ENCODE results near the gene CYP17A1. TPM values are rescaled to one million over a fixed set of nuclear protein-coding genes. Genes with fewer than 3 reads are reported as not detected.
A peak's percentile ranks its signal among the peaks of the same experiment; 100 is the strongest.
"Not testable (repeated sequence)": the region's sequence is repeated elsewhere in the genome, so short reads cannot be mapped to it uniquely, and the experiment has no call there.

The CYP17A1 gene
- polyA plus RNA-seq, 6 donors from 2014 or later: not detected

DNA sequence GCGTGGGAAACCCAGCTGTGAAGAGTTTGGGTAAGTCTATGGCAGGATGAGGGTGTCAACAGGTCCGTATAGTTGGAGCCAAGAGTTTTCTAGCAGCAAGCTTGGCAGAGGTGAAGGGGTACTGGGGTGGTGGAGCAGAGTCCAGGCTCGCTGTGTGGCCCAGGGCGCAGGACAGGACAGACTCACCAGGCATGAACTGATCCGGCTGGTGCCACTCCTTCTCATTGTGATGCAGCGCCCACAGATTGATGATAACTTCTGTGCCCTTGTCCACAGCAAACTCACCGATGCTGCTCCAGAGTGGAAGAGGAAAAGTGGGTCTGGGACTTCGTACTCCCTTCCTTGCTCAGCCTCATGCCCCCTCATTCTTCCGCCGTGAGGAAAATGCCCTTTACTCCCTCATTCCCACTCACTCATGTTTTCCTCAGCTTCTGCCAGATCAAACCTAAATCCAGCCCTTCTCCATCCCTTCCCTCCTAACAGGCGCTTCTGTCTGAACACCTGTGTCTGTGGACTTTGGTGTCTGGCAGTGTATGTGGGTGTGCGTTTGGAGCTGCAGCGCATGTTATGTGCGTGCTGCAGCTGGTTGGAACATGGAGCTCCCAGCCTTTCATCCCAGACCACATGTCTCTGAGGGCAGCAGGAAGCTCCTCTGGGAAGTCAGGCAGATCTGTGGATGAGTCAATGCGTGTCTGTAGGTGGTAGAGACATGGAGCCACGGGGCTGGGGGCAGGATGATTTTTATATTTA lies 5.7 kb downstream of the CYP17A1 start:
- H3K4me1 Mint-ChIP-seq: no peaks in the 10 kb centered on the region
- DNase-seq: no peak
- H3K9me3 Mint-ChIP-seq: no peaks in the 10 kb centered on the region
- H3K27ac Mint-ChIP-seq: peak overlapping the region in 2 of 6 donors; percentile 15 to 69
- ATAC-seq (ENCODE audit: low read depth in 2 of 2): no peak
- no peaks in the 10 kb centered on the region for H3K36me3 Mint-ChIP-seq
- H3K27me3 Mint-ChIP-seq: peaks cover 0 to 8% (median 0%) of the 10 kb centered on the region in 3 donors
- H3K4me3 Mint-ChIP-seq: peak overlapping the region in 1 of 8 donors; percentile 63

DNA sequence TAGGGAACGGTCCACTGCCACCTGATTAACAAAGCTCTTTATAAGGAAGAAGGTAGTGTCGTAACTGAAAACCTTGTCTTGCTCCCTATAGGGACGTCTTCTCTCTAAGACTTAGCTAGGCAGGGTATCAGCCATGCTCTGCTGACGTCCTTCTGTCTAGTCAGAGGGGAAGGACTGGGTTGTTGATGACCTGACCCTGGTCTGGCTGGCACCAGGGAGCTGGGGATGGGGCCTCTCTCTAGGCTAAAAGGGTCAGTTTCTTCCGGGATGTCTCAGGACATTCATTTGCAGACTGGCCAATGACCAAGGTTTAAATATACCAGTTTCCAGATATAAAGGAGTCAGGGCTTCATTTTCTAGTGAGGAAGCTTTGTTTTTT lies 9.6 kb downstream of the CYP17A1 start:
- H3K27me3 Mint-ChIP-seq: peaks cover 0 to 8% (median 0%) of the 10 kb centered on the region in 3 donors
- ATAC-seq (ENCODE audit: low read depth in 2 of 2) (no peak), DNase-seq (no peak)
- no peaks in the 10 kb centered on the region for H3K36me3 Mint-ChIP-seq
- no peak overlapping the region for H3K4me3 Mint-ChIP-seq
- H3K27ac Mint-ChIP-seq: no peak overlapping the region
- H3K4me1 Mint-ChIP-seq: no peaks in the 10 kb centered on the region
- H3K9me3 Mint-ChIP-seq: no peaks in the 10 kb centered on the region

DNA sequence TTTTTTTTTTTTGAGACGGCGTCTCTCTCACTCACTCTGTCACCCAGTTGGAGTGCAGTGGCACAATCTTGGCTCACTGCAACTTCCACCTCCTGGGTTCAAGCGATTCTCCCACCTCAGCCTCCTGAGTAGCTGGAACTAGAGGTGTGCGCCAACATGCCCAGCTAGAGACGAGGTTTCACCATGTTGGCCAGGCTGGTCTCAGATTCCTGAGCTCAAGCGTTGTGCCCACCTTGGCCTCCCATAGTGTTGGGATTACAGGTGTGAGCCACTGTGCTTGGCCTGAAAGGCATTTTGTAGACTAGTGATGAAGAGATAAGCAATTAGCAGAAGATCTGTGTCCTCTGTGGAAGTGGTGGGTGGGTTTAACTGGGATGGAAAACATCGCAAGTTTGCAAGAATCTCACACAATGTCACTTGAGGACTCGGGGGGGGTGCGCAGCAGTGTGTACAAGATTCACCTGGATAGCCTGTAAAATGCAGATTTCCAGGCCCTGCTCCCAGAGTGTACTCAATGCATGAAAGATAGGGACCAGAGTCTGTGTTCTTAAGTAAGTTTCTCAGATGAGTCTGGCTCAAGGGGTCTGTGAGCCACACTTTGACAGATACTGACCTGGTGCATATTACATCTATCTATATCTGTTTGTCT lies 10.9 kb downstream of the CYP17A1 start:
- no peak for ATAC-seq (ENCODE audit: low read depth in 2 of 2)

DNA sequence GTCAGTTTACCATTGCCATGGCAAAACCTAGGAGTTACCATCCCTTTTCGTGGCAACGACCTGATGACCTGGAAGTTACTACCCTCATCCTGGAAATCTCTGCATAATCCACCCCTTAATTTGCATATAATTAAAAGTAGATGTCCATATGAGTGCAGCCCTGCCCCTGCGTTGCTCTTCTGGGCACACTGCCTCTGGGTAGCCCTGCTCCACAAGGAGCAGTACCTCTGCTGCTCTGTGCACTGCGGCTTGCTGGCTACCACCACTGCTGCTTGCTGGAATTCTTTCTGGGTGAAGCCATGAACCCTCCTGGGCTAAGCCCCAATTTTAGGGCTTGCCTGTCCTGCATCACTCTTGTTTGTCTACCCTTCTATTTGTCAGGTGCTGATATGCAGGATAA lies 12.5 kb downstream of the CYP17A1 start:
- H3K4me3 Mint-ChIP-seq: no peak overlapping the region

More for the DNA sequence above, 10.9 kb downstream of the CYP17A1 start:
- no peak overlapping the region for H3K27ac Mint-ChIP-seq
- no peak for DNase-seq
- no peak overlapping the region for H3K4me3 Mint-ChIP-seq
- H3K4me1 Mint-ChIP-seq: no peaks in the 10 kb centered on the region
- H3K27me3 Mint-ChIP-seq: peaks cover 0 to 4% (median 0%) of the 10 kb centered on the region in 3 donors
- H3K36me3 Mint-ChIP-seq: no peaks in the 10 kb centered on the region
- H3K9me3 Mint-ChIP-seq: no peaks in the 10 kb centered on the region

DNA sequence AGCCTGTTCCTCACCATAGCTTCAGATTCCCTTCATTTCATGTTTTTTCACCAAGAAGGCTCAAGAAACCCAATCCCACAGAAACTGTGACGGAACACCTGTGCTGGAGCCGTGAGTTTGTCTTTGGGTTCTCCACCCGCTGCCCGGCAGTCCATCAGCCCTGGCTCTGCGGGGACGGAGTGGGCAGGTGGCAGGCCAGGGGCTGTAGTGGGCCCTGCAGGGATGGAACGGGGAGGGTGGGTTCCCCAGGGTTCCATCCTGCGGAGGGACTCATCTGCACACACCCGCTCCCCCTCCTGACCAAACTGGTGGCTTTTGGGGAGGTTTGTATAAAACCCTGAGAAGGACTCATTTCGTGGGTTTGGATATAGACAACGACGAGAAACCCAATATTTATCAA lies 15.0 kb downstream of the CYP17A1 start:
- Mint-ChIP-seq H3K9me3 (peaks cover 0 to 1% (median 0%) of the 10 kb centered on the region in 7 donors), H3K27ac (no peak overlapping the region)

More for the DNA sequence above, 12.5 kb downstream of the CYP17A1 start:
- DNase-seq (no peak), ATAC-seq (ENCODE audit: low read depth in 2 of 2) (no peak)
- Mint-ChIP-seq H3K27me3 (peaks cover 0 to 4% (median 0%) of the 10 kb centered on the region in 3 donors), H3K36me3 (no peaks in the 10 kb centered on the region), H3K9me3 (peaks cover 0 to 1% (median 0%) of the 10 kb centered on the region in 7 donors), H3K4me1 (peaks cover under 1 to 3% (median under 1%) of the 10 kb centered on the region in 3 donors), H3K27ac (no peak overlapping the region)

DNA sequence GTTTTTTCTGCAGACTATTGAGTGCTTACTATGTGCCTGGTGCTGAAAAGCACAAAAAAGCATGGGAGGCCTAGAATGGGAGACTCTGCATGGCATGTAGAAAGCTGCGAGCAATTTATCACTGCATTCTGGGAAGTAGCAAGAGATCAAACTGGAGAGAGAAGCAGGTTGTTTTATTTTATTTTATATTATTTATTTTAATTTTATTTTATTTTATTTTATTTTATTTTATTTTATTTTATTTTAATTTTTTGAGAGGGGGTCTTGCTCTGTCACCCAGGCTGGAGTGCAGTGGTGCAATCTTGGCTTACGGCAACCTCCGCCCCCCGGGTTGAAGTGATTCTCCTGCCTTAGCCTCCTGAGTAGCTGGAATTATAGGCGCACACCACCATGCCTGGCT lies 17.2 kb downstream of the CYP17A1 start:
- H3K27me3 Mint-ChIP-seq; H3K36me3 Mint-ChIP-seq; H3K4me3 Mint-ChIP-seq; DNase-seq; H3K9me3 Mint-ChIP-seq; ATAC-seq (ENCODE audit: low read depth in 2 of 2): not testable (repeated sequence)
- peaks cover 11 to 16% (median 13%) of the 10 kb centered on the region in 3 donors for H3K4me1 Mint-ChIP-seq
- peak overlapping the region in 1 of 6 donors; percentile 30 for H3K27ac Mint-ChIP-seq

More for the DNA sequence above, 15.0 kb downstream of the CYP17A1 start:
- H3K36me3 Mint-ChIP-seq: no peaks in the 10 kb centered on the region
- DNase-seq: no peak
- H3K27me3 Mint-ChIP-seq: no peaks in the 10 kb centered on the region
- peaks cover 11 to 13% (median 11%) of the 10 kb centered on the region in 3 donors for H3K4me1 Mint-ChIP-seq
- H3K4me3 Mint-ChIP-seq: no peak overlapping the region
- ATAC-seq (ENCODE audit: low read depth in 2 of 2): no peak

DNA sequence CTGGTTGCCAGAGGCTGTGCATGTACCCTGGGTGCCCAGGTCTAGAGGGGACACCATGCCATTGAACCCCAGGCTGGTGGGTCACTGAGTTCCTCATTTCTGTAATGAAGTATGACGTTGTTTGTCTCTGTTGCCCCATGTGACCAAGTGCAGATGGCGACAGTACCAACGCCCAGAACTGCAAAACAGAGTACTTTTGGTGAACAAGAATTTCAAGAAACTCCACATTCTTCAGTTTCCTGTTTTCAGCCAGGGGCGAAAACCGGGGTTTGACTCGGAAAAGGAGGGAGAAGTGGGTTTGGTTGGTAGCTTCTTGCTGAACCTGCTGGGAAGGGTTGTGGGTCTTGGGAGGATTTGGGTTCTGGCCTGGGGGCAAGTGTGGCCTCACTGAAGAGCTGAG lies 18.2 kb downstream of the CYP17A1 start:
- H3K27ac Mint-ChIP-seq: peak overlapping the region in 5 of 6 donors; percentile 58 to 83 (median 78)
- no peaks in the 10 kb centered on the region for H3K36me3 Mint-ChIP-seq
- peaks cover 11 to 22% (median 13%) of the 10 kb centered on the region in 3 donors for H3K4me1 Mint-ChIP-seq
- peaks cover 0 to 1% (median 0%) of the 10 kb centered on the region in 7 donors for H3K9me3 Mint-ChIP-seq
- H3K4me3 Mint-ChIP-seq: no peak overlapping the region
- peak; percentile 85 to 91 for ATAC-seq (ENCODE audit: low read depth in 2 of 2)
- H3K27me3 Mint-ChIP-seq: no peaks in the 10 kb centered on the region
- DNase-seq: no peak

DNA sequence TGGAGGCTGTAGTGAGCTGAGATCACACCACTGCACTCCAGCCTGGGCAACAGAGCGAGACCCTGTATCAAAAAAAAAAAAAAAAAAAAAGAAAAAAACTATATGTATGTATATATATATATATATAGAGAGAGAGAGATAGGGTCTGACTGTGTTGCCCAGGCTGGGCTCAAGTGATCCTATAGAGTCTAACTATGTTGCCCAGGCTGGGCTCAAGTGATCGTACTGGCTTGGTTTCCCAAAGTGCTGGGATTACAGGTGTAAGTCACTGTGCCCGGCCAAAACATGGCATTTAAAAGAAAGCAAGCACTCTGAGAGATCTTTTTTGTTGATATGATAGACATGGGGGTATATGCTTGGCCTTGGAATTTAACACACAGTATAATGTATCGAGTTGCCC lies 20.0 kb downstream of the CYP17A1 start:
- no peak overlapping the region for H3K4me3 Mint-ChIP-seq
- H3K36me3 Mint-ChIP-seq: no peaks in the 10 kb centered on the region
- H3K27me3 Mint-ChIP-seq: no peaks in the 10 kb centered on the region
- ATAC-seq (ENCODE audit: low read depth in 2 of 2): no peak
- peaks cover 0 to 1% (median 0%) of the 10 kb centered on the region in 7 donors for H3K9me3 Mint-ChIP-seq
- peaks cover 17 to 41% (median 17%) of the 10 kb centered on the region in 3 donors for H3K4me1 Mint-ChIP-seq
- DNase-seq: no peak
- H3K27ac Mint-ChIP-seq: peak overlapping the region in 1 of 6 donors; percentile 4

DNA sequence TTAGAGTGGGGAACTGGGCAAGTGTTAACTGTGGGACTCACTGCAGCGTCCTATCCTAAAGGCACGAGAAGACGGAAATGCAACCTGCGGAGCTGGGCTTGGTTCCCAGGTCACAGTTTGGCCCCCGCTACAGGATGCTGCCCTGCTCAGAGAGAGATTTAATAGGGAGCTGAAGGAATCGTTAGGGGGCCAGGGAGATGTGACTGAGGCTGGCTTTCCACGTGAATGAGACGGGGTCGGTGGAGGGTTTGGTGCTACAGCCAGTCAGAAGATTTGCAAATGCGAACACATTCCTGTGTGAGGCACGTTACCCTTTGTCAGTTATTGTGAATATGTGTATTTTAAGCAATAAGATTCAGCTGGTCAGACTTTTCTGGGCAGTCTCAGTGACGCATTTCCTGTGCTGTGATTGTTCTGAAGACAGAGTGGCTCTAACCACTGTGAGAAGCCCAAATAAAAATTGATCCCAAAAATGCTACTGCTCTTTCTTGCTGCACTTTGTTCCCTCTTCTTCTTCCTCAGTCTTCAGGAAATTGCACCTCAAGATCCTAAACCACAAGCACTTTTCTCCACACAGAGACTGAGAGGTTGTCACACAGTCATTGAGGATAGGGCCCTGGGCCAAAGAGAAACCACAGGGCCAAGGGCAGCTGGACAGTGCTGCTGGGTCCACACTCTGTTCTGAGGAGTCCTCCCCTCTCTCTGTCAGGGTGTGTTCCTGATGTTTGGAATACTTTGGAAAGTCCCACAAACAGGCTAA lies 21.2 kb downstream of the CYP17A1 start:
- DNase-seq (no peak), ATAC-seq (ENCODE audit: low read depth in 2 of 2) (no peak)
- H3K4me1 Mint-ChIP-seq: peaks cover 18 to 45% (median 20%) of the 10 kb centered on the region in 3 donors
- peak overlapping the region in 3 of 6 donors; percentile 16 to 66 (median 52) for H3K27ac Mint-ChIP-seq
- peaks cover 0 to 1% (median 0%) of the 10 kb centered on the region in 7 donors for H3K9me3 Mint-ChIP-seq
- no peaks in the 10 kb centered on the region for H3K27me3 Mint-ChIP-seq
- H3K4me3 Mint-ChIP-seq: no peak overlapping the region
- no peaks in the 10 kb centered on the region for H3K36me3 Mint-ChIP-seq

DNA sequence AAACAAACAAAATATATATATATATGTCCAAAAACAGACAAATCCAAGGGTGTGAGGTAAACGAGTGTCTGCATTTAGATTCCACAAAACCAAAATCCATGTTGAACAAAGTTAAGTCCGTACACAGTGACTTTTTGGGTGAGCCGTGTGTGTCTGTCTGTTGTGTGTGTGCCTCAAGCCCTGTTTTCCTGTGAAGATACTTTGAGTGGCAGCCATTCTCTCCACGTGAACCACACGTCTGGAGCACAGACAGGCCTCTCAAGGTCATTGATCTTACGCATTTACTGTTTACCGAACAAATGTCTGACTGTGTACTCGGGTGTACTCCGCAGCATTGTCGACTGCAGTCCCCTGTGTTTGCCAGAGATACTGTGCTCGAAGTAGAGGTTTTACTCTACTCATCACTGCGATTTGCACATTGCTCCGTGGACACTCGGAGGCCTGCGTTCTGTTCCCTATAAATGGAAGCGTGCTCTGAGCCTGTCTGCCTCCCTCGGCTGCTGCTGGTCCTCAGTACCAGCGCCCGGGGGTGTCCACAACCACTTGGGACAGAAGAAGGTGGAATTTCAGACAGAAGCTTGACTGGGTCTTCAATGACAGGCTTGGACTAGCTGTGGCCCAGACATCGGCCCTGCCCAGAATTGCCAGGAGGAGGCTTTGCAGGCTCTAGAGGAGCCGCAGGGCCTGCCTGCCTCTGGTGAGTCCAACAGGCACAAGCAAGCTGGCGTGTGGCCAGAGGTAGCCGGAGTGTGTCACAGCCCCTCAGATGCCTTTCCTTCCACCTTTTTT lies 22.1 kb downstream of the CYP17A1 start:
- Mint-ChIP-seq H3K4me3 (peak overlapping the region in 1 of 8 donors; percentile 70), H3K9me3 (peaks cover 0 to 1% (median 0%) of the 10 kb centered on the region in 7 donors), H3K36me3 (no peaks in the 10 kb centered on the region), H3K27me3 (no peaks in the 10 kb centered on the region), H3K4me1 (peaks cover 18 to 45% (median 20%) of the 10 kb centered on the region in 3 donors), H3K27ac (peak overlapping the region in 3 of 6 donors; percentile 15 to 87 (median 29))
- ATAC-seq (ENCODE audit: low read depth in 2 of 2) (no peak), DNase-seq (no peak)

DNA sequence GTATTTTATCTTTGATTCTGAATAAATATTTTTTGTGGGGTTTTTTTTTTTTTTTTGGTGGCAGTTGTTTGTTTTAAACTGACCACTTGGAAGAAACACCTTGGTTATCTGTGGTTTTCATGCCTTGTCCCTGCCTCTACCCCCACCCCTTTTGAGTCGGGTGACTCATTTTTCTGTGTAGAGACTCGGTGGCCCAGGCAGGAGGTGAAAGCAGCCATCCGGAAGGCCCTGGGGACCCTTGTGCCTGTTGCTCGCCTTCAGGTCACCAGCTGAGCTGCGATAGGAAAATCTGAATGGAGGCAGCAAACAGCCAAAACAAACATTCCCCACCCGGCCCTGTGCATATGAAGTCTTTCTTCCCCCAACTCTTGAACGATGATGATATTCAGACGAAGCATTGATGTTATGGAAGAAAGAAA lies 22.8 kb downstream of the CYP17A1 start:
- no peaks in the 10 kb centered on the region for H3K36me3 Mint-ChIP-seq
- DNase-seq: no peak
- H3K27me3 Mint-ChIP-seq: no peaks in the 10 kb centered on the region
- H3K4me1 Mint-ChIP-seq: peaks cover 15 to 42% (median 15%) of the 10 kb centered on the region in 3 donors
- no peak for ATAC-seq (ENCODE audit: low read depth in 2 of 2)
- no peak overlapping the region for H3K4me3 Mint-ChIP-seq
- no peaks in the 10 kb centered on the region for H3K9me3 Mint-ChIP-seq
- H3K27ac Mint-ChIP-seq: peak overlapping the region in 2 of 6 donors; percentile 59 to 88

DNA sequence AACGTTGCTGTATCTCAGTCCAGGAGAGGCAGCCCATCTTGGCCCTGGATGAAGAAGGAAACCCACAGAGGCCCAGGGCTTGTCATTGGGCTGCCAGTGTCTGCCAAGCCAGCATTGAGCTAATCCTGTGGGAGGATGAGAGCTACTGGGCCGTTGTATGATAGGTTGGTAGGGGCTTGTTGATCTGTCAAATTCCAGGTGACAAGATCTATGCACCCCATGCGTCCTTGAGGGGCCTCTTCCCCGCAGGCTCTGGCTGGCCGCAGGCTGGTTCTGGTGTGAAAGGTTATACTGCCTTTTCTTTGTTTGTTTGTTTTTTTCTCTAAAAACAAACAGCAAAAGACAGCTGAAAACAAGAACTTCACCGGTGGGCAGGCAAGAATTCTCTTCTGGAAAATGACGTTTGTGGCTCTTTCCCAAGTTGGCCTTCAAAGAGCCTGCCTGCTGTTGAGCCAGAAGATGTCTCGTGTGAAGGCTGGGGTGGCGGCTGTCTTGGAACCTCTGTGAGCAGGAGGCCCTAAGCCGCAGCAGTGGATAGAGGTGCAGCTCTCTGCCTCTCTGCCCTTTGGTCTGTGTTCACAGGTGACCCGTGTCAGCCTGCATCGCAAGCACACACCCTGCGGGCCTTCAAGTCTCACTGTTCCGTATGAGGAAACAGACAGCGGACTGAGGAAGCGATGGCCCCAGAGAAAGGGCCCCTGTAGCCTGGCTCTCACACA lies 23.3 kb downstream of the CYP17A1 start:
- ATAC-seq (ENCODE audit: low read depth in 2 of 2) (peak in 1 of 2 donors; percentile 34), DNase-seq (no peak)
- Mint-ChIP-seq H3K27me3 (no peaks in the 10 kb centered on the region), H3K4me3 (no peak overlapping the region), H3K4me1 (peaks cover 9 to 36% (median 10%) of the 10 kb centered on the region in 3 donors), H3K27ac (peak overlapping the region in 3 of 6 donors; percentile 67 to 88 (median 85)), H3K36me3 (no peaks in the 10 kb centered on the region), H3K9me3 (no peaks in the 10 kb centered on the region)

Data from naive B cell (primary cell).